A172 (cell line): ENCODE results near the gene IPCEF1. TPM values are rescaled to one million over a fixed set of nuclear protein-coding genes. Genes with fewer than 3 reads are reported as not detected.
"Not testable (repeated sequence)": the region's sequence is repeated elsewhere in the genome, so short reads cannot be mapped to it uniquely, and the experiment has no call there.

Experiments used
- DNase-seq: peaks from one replicate; pipeline ENCODE4 v3.0.0-alpha.2; 2015; ENCODE audit warnings: low spot score
- total RNA-seq: library from RNA; depleted of rRNA; stranded (reverse); fragments of >200 nt; shearing (Covaris generic); gene quantifications from 2 replicates; pipeline ENCODE4 v1.2.3, GENCODE V29; 2014

Gene IPCEF1
- total RNA-seq, 1 experiment from 2014 or later: 0.47 TPM

DNA sequence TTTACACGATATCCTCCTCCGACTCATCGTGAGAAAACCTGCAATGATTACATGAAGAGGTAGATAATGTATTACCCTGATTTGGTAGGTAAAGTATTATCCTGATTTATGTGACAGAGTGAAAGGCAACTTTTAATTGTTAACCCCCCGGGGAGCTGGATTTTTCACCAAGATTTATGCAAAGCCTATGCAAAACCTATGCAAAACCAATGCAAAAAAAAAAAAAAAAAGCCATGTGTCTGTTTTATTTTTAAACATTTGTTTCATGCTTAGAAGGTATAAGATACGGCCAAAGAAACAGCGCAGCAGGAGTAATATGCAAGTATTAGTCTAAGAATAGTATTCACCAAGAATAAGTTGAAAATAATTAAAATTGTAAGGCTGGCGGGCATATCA, 109.9 kb downstream of the IPCEF1 start:
- DNase-seq: no peak

DNA sequence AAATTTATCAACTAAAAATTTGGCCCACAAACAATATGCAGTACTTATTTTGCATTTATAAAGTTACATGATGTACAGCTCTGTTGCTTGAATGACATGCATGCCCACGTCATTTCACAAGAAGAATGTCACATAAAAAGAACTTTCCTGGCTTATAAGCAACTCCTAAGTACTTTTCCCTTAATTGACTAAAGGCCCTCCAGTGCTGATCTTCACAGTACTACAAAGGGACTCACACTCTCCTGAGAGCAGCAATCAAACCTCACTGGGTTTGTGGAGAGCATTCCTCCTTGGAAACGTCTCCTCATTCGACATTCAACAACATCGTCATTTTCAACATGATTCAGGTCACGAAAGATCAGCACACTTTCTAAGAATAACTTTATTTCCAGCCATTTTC, 111.1 kb downstream of the IPCEF1 start:
- DNase-seq: no peak

DNA sequence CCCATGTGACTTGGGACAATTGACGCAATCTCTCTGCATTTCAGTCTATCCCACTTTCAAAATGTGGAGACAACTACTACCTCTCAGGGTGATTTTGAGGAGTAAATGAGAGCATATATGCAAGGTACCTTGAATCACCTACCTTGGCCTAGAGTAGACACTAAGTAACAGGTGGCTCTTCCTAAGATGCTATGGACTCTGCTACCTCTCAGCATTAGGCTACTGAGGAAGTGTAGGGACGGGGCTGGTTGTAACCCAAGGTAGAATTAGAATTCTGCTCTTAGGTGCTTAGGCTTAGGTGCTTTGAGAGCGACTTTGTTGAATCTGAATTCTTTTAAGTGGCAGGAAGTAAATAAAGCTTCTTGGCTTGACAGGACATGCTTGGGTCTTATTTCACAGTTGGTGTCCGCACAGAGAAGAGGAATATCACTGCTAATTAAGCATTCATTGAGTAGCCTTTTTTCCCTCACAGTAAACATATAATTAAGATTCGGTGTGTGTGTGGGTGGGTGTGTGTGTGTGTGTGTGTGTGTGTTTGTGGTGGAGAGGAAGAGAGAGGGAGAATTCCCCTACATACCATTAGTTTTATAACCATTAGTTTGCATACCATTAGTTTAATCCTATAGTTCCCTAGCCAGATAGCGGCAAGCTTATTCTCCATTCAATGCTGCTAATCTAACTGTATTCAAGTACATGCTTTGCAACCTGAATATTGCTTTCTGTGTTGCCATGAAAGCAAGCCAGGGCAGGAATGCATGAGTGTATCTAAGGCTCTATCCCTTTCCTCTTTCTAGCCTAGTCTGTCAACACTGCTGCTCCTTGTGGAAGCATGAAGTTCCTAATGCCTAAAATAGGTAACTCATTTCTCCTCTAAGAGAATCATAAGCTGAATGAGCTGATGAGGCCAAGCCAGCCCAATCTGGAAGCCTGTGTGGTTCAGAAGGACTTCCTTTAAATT, 112.5 kb downstream of the IPCEF1 start:
- no peak for DNase-seq

DNA sequence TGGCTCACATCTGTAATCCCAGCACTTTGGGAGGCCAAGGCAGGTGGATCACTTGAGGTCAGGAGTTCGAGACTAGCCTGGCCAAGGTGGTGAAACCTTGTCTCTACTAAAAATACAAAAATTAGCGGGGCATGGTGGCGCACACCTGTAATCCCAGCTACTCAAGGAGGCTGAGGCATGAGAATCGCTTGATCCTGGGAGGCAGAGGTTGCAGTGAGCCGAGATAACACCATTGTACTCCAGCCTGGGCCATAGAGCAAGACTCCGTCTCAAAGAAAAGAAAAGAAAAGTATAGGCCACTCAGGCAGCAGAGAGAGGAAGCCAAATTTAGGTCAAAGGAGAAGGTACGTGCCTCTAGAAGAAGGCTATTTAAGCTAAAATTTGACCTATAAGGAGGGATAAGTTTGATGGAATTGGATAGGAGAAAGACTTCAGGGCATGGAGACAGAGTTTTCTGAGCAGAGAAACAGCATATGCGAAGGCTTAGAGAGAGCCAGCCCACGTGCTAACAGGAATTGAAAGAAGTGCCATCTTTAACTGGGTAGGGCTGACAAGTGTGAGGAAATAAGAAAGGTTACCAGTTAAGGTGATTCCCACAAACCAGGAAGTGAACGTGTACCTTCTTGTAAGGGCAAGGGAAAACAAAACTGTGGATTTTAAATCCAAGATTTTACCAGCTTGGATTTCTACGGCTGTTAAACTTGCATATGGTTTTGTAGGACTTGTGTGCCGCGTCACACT, 113.8 kb downstream of the IPCEF1 start:
- DNase-seq: no peak

DNA sequence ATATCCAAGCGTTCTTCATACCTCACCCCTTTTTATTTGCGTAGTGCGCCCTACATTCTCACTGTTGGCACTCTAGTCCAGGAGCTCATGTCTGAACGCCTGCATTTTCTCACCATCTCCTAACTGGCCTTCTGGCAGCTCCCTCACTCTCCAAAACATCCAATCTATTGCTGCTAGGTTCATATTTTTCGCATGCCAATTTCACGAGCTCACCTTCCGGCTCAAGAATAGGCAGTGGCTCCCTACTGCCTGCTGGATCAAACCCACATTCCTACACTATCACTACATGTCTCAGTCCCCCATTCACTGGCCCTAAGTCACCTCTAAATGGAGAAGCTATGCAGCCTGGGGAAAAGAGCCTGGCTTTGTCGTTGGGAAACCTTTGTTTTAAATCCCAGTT, 115.0 kb downstream of the IPCEF1 start:
- DNase-seq: no peak

DNA sequence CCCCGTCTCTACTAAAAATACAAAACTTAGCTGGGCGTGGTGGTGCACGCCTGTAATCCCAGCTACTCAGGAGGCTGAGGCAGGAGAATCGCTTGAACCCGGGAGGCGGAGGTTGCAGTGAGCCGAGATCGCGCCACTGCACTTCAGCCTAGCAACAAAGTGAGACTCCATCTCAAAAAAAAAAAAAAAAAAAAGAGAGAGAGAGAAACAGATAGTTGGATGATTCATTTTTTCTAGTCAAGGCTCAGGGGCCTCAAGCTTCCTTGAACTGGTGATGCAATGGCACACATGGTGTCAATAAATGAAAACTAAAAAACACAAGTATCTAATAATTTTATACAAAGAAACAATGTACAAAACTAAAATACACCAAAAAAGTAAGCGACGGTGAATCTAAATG, 115.5 kb downstream of the IPCEF1 start:
- DNase-seq: not testable (repeated sequence)

DNA sequence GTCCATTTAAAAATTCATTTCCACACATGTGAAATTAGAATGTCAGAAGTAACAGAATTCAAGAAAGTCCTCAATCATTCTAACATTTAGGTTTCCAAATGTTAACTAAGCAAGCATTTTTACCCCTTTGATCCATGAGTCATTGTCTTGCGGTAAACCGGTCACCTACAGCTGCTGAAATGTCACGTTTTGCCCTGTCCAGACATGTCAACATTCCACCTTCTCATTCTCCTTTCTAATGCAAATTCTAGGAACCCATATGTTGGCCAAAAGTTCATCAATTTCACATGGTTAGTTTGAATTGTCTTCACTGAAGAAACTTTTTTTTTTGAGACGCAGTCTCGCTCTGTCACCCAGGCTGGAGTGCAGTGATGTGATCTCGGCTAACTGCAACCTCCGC, 117.2 kb downstream of the IPCEF1 start:
- DNase-seq: no peak

DNA sequence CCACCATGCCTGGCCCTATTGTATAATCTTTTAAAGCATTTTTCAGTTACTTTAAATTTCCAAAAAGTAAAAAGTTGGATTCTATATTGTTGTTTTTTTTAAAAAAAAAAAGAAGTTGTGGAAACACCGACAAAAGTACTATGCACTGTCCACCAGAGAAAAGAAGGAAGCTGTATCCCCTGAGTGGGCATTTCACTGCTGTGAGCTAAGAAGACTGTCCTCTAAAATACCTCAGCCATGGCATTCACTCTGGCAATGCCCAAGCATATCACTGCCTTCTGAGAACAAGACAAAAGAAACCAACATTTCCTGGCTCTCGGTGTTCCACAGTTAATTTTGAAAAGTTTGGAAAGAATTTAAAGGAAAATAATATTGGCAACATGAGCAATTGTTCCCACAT, 117.8 kb downstream of the IPCEF1 start:
- no peak for DNase-seq

DNA sequence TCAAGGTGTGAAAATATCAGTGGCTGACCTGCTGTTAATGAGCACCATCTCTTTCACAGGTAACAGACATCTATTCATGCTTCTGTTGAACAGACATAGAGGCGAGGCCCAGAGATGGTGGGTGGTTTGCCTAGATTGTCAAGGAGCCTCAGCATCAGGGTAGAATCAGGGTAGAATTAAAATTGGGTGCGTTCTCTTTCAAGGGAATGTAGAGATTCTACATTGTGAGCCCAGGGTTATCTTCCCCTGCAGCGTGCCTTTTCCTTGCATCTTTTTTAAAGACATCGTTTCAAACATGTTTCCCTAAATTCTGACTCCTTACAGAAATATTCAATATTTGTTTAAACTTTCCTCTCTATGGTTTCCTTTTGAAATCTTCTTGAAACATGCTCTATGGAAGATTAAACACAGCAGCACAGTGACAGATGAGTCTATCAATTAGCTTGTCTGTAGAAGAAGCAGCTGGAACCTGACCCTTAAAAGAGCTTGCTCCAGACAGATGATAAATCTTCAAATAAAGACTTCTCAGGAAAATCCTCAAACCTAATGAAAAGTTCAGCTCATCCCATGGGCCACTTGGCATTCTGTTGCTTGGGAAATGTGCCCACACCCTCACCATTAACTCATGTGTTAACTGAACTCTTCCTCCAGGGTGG, 119.8 kb downstream of the IPCEF1 start:
- no peak for DNase-seq

DNA sequence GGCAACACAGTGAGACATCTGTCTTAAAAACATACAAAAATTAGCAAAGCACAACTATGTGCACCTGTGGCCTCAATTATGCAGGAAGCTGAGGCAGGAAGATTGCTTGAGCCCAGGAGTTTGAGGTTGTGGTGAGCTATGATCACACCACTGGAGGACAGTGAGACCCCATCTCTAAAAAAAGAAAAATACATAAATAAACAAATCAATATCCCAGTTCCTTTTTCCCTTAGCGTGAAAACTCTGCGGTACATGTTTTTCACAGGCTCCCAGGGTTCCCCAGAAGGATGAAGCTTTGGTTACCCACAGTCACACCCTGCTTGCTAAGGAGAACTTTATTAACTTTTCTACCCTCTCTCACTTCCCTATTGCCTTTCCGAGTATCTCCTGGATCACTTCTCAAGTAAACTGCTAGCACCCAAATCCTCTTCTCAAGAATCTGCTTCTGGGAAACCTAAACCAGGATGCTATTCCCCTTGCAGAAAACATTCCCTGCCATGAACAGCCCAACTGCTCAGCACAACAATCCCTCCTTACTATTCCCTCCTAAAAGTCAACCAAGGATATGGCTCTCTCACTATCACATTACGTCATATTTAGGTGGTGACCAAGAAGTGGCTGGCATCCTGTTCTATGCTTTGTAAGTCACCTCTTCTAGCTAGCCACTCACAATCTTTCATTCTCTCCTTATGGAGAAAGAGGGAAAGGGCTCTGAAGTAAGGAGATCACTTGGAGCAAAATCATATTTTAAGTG, 122.4 kb downstream of the IPCEF1 start:
- no peak for DNase-seq

DNA sequence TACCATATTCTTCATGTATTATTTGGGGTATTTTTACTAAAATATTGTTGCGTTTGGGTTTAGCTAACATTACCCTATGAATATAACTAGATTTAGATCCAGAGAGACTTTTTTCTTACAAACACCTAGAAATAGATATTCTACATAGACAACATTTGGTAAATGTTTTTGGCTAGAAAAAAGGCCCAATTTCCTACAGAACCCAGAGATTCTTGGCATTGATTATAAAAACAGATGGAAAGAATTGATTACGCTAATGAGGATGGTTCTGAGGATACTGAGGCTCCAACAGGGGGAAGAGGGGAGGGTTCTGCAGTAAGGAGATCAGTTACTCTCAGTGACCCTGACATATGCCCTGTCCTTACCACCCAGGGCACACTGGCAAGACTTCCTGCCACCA, 123.2 kb downstream of the IPCEF1 start:
- no peak for DNase-seq

DNA sequence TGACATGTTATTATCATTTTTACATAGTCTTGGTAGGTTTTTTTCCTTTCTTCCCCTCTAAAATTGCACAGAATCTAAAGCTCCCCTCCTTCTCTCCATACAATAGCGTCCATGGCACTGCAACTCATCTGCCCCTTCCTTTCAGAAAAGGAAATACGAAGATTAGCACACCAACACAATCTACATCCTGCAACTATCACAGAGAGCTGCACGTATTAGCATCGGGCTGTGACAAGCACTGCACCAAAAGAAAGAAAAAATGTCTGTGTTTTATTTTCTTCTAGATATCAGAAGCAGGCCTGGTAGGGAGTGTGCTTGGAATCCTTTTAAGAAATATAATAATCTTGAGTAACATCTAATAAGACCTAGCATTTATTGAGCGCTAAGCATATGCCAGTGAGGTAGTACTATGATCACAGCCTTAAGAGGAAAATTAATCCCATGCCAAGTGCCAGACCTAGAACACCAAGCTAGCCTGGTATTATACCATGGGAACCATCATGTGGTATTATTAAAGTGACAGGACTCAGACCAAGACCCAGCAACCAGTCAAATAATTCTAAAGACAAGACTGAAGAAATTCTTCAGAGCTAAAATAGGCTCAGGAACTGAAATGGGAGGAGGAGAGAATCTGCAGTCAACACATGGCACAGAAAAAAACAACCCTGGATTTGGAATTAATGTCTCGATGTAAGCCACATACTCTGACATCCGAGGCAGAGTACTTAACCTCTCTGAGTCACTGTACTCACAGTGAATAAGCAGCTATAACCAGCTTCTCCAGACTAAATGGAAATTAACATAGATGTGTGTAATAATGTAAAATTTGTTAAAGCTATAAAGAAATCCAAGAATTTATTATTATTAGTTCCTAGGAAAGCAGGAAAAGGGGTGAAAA, 124.3 kb downstream of the IPCEF1 start:
- no peak for DNase-seq

DNA sequence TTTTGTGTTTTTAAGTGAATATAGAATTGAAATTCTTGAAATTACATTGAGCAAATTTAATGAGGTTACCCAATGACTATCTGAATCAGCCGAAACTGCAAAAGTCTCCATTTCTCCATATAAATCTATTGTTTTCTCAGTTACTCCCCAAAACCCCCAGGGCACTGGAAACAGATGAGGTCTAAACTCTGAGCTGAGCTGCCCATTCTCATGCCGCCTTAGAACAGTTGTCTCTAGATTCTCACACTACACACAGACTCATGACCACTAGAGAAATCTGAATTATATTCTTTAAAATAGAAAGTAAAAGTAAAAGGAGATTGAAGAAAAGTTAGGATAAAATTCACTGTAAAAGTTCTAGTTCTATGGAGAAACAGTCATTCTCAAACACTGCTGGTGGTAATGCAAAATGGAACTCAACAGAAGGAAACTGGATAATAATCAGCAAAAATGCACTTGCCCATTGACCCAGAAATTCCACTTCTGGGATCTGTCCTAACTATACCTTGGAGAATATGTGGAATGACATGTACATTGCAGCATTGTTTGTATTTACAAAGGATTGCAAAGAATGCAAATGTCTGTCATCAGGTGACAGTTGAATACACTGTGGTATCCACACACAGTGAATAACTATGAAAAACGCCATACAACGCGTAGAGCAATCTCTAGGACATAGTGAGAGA, 125.5 kb downstream of the IPCEF1 start:
- DNase-seq: no peak

DNA sequence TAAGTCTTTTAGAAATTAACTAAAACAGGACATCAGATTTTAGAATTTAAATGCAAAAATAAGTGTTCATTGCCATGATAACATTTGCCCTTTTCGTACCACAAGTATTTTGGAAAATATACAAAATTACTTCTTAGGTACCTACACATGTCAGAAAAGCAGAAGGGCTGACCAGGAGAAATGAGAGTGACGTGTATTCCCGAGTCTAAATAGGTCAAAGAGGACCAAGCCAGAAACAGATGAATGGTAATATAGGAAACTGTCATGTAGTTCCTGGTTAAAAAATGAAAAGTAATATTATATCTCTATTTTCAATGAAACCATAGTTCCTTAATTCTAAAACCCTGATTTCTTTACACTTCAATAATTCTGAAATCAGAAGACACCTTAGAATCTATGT, 126.2 kb downstream of the IPCEF1 start:
- DNase-seq: no peak

DNA sequence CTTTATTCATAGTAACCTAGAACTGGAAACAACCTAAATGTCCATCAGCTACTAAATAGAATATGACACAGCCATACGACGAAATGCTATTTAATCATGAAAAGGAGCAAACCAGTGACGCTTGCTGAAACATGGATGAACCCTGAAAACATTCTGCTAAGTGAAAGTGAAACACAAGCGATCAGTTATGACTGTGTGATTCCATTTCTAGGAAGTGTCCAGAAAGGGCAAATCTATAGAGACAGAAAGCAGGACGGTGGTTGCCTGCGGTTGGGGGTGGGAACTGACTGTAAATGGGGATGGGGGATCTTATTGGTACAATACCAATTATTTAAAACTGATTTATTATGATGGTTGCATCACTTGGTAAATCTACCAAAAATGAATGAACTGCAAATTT, 126.8 kb downstream of the IPCEF1 start:
- DNase-seq: no peak

DNA sequence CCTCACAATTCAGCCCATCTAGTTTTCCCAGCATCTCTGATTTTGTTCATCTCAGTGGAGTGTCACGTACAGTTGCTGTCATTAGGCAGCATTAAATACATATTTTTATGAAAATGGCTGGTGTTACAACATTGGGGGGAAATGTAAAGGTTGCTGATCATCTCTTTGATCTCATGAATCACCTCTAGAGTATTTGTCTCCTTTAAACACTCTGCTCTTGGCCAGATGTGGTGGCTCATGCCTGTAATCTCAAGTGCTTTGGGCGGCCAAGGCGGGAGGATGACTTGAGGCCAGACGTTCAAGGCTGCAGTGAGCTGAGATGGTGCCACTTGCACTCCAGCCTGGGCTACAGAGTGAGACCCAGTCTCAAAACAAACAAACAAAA, 128.1 kb downstream of the IPCEF1 start:
- DNase-seq: no peak

DNA sequence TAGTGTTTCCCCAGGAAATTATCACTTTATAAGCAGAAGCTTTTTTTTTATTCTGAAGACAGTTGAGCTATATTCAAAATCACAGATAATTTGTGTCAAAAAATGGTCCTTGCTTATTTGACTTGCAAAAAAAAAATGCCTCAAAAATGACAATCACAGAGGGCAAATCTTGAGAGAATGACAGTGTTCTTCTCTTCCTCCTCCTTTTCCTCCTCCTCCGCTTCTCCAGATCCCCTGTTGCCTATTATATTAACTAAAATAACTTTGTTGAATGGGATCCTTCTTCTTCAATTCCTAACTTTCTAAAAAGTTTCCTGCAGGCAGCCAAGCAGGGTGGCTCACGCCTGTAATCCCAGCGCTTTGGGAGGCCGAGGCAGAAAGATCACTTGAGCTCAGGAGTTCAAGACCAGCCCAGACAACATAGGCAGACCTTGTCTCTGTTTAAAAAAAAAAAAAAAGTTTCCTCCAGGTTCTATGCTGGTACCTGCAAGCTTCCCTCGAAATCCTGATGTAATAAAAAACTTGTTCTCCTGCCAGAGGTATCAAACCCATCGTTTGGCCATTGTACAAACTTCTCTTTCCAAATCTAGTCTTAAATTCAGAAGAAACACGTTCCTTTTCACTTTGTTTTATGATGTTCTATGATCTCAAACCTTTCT, 128.6 kb downstream of the IPCEF1 start:
- DNase-seq: no peak

DNA sequence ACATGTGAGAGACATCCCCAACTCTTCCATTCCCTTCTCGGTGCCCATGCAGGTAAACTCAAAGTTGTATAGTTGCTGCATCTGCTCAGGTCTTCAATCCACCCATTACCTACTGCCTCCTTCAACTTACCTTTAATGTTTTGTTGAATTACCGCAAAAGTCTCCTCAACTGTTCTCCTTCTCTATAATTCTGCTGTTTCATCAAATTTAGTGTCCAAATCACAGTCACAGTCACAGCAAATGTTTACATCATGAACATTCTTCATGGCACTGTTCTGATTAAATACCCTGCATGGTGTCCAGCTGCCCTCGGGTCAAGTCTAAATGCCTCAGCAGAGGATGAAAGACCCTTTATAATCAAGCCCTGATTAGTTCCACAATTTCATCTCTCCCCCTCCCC, 130.1 kb downstream of the IPCEF1 start:
- DNase-seq: no peak

DNA sequence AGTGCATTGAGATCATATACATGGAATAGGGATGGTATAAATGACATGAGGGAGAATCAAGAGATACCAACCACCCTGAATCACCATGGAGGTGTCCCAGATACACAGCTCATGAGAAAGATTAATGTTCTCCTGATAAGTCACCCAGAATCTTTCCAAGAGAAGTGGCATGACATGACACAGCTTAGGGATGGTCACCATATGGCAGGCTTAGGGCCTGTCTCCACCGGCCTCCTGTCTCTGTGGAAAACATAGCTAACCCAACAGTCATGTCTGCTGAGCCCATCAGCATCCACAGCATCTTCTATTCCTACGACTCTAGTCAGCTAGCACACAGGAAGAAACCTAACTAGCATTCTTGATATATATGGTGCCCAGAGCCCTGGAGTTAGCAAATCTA, 133.3 kb downstream of the IPCEF1 start:
- DNase-seq: no peak

DNA sequence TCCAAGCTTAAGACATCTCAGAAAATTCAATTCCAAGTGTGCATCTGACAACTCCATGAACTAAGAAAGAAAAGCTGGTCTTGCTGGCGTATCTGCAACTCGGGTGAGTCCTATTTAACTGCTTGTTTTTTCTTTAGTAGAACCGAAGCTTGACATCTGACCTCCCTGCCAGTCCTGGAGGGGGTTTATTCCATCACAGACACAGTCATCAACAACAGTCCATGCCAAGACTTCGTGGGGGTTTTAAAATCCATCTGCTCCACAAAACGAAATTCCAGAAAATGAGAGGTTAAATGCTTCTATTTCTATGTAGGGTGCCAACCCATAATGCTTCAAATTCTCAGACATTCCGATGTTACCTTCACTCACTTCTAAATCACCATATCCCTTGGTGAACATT, 133.9 kb downstream of the IPCEF1 start:
- DNase-seq: no peak
